ENCODE data around the gene NDRG4. TPM values are rescaled to one million over a fixed set of nuclear protein-coding genes. Genes with fewer than 3 reads are reported as not detected.

Gene NDRG4, protein sequence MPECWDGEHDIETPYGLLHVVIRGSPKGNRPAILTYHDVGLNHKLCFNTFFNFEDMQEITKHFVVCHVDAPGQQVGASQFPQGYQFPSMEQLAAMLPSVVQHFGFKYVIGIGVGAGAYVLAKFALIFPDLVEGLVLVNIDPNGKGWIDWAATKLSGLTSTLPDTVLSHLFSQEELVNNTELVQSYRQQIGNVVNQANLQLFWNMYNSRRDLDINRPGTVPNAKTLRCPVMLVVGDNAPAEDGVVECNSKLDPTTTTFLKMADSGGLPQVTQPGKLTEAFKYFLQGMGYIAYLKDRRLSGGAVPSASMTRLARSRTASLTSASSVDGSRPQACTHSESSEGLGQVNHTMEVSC
- 23.5 and 28.0 TPM in 2 replicates for total RNA-seq

DNA sequence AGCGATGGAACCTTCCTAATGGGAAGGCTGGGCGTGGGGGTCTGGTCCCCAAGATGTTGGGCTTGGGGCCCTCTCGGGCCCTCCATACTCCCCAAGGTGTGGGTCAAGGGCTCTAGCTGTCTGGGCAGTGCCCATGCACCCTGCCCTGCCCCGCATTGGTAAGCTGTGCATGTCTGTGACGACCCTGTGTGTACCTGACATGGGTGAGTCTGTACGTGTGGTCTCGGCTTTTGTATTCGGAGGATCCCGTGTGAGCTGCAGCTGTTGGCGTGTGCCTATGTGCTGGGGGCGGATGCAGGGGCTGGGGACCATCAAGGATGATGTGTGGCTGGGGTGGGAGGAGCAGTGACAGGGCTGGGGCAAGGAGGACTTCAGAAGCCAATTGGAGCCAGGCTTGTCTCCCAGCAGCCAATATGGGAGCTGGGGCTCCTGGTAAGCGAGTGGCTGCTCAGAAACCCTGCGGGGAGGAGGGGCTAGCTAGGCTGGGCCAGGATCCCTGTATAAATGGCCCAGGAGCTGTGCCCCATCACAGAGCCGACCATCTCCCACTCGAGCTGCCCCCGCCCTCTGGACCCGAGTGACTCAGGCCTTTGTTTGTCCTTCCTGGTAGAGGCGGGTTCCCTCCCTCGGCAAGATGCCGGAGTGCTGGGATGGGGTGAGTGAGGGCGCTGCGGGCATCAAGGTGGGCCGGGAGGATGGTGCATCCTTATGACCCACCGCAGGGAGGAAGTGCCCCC lies at the start of gene NDRG4:
TSS of gene NDRG4 (plus strand) at position 529 of the 737 bp plus-strand sequence. CDS start at position 635, 106 bp downstream.

DNA sequence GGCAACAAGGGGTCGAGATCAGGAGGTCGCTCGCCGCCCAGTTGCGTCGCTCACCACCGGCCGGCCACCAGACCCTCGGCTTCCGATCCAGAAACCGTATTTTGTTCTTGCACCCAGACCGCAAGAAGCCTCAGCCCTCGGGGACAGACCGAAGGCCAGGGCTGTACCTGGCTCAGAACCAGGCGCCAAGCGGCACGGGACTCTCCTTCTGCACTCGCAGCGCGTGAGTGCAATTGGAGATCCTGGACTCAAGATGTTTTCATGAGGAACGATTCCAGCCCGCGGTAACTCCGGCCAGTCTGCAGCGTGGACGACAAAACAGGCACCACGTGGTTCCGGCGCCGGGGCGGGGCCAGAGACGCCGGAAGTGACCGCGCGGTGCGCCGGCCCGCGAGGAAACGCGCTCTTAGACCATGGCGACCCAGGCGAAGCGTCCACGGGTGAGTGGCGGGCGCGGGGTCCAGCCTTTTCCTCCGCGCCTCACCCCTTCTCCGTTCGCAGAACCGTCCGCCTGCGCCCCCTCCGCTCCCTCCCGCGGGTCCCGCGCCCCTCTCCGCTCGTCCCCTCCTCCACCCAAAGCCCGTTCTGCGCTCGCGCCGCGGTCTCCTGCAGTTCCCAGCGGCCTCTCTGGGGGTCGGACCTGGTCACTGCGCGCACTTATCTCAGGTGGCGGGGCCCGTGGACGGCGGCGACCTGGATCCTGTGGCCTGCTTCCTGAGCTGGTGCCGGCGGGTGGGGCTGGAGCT lies 15.4 kb downstream of the NDRG4 start, which contains the start of gene SETD6:
TSS of gene SETD6 (plus strand) at position 393 of the 746 bp plus-strand sequence. CDS start at position 414, 21 bp downstream.

Other genes starting within 250 kb of the NDRG4 start
- not detected in 2 replicates for gene PRSS54, start 205.1 kb upstream of the NDRG4 start, total RNA-seq
- gene GINS3, start 107.7 kb upstream of the NDRG4 start, total RNA-seq = 2.9 and 13.4 TPM in 2 replicates
- gene SETD6, start 15.4 kb downstream of the NDRG4 start, total RNA-seq = 16.6 and 17.1 TPM in 2 replicates
- gene CNOT1, start 129.7 kb downstream of the NDRG4 start, total RNA-seq = 116 and 127 TPM in 2 replicates
- gene SLC38A7, start 184.6 kb downstream of the NDRG4 start, total RNA-seq = 10.8 and 25.7 TPM in 2 replicates
- 69.7 and 134 TPM in 2 replicates for gene GOT2, start 234.2 kb downstream of the NDRG4 start, total RNA-seq

Data from mesangial cell (primary cell).